NCI-H82 treated with DMSO at 0.1 percent for 48 hours (cell line): Measurements from ENCODE around the gene NOL3.

Source experiments
- DNase-seq: peaks from one replicate; lab custom pipeline; 2025; ENCODE audit not compliant: unreplicated experiment; lab: John Stamatoyannopoulos, UW

NOL3 gene

DNA sequence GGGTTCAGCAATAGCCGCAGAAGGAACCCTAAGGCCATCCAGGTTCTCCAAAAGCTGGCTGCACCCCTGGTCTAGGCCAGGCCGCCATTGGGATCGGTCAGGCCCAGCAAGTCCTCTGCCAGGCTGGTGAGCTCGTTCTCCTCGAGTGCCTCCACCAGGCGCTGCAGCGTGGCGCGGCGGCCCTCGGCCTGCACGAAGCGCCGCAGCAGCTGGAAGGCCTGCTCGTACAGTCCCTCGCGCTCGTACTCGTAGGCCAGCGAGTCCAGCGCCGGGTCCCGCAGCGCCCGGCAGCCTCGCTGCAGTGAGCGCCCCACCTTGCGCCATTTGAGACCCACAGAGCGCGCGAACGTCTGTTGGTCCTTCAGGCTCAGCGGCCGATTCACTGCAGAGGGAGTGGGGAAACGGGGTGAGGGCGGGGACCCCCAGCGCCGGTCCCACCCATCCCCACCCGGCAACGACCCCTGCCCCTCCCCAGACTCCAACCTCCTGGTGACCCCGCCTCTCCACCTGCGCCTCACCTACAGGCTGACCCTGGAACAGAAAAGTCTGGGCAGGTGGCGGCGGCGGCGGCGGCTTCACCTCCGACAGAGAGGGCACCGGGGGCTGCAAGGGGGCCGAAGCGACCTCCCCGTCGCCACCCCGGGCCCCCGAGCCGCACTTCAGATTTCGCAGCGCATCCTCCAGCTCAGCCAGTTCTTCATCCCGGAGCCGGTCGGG lies 15.6 kb upstream of the NOL3 start:
- no peak for DNase-seq

DNA sequence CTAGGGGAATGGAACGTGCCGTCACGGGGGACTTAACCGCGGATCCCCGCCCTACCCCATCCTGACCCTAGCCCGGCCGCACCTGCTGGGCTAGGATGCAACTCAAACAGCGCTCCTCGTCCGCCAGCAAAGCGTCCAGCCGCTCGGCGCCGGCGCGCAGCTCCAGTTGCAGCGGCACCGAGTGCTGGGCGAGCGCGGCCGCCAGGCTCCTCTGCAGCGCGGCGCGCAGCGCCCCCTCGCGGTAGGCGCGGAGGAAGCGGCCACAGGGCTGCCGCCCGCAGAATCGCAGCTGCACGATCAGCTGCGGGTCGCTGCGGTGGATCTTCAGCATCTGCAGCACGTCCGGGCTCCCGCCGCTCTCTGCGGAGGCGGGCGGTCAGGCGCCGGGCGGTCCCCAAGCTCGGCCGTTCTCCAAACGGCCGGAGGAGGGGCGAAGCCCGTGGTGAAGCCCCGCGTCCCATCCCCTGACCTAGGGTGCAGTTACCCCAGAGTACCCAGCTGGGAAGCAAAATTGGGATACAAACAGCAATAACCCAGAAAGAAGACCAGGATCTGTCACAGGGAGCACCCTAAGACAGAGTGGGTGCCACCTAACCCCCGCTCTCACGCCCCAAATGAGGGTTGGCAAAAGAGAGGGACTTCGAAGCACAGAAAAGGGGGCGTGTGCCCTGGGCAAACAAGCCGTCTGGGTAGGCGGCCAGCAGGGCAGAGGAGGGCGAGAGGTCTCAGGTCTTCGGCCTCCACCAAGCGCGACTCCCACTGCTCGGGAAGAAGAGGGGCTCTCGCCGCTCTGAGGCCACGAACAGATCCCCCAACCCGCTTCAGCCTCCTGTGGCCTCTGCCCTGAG lies 14.8 kb upstream of the NOL3 start:
- peak; percentile 8 for DNase-seq

DNA sequence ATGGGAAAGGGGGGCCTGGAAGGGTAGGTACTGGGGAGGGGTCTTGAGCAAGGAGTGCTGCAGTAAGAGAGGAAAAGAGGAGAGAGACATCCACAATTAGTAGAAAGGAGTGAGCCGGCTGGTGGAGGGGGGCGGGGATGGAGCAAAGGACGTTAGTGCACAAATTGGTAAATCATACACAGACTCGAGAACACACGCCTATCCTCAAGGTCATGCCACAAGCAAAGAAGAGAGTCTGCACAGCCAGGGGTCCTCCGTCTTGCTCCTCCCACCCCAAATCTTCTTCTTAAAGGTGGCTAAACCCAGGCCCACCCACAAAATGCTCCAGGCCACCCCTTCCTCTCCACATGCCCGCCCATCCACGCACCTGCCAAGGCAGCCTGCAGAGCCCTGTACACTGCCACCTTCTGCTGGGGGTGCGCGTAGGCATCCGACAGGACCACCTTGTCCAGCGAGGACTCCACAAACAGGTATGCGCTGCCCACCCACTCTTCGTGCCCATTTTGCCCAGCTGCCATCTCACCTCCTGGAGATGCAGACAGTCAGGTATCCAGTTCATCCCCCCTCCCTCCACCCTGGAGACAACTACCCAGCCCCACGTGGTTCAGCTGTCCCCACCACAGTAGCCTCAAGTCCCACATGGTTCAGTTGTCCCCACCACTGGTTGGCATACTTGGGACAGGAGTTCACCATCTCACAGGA lies 14.0 kb upstream of the NOL3 start:
- no peak for DNase-seq

DNA sequence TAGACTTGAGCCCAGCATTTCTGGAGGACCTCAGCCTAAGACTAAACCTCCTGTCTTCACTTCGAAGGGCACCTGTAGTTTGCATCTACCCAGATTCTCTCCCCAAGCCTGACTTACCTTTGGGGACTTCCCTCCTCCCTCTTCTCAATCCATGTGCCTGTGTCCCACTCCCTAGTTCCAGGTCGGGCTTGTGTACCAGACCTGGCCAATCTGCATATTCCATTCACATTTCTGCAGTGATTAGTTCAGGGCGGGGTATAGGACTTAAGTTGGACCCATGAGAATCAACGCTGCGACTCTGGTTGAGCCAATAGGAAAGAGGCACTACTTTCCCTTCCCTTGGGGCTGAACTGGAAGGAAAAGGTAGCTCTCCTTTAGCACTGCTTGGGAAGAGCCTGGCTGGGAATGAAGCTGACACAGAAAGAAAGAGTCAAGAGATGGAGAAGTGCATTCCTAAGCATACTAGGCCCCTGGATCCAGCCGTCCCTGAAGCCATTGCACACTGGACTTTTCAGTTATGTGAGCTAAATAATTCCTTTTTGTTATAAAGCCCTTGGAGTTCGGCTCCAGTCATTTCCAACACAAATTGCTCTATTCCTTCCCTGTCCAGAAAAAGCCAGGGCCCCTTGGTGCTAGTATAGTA lies 13.1 kb upstream of the NOL3 start:
- no peak for DNase-seq

DNA sequence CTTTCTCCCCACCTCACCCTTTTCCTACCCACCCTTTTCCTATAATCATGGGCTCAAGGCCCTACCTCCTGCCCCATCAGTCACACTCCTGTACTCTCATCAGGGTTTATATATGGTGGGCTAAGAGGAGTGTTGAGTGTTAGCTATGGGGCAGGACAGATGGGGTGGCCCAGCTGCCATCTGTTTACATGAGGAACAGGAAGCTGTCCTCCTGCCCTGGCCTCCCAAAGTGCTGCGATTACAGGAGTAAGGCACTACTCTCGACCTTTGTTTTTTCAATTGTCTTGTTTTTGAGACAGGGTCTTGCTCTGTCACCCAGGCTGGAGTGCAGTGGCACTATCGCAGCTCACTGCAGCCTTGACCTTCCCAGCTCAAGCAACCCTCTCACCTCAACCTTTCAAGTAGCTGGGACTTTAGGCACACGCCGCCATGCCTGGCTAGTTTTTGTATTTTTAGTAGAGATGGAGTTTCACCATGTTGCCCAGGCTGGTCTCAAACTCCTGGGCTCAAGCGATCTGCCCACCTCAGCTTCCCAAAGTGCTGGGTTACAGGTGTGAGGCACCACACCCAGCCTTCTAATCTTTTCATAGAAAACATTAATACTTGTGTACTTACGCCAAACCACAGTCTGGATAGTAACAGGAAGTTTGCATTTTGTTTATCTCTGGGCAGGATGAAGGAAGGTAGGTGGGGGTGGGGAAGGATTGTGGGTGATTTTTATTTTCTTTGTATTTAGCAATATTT lies 12.3 kb upstream of the NOL3 start:
- DNase-seq = no peak

DNA sequence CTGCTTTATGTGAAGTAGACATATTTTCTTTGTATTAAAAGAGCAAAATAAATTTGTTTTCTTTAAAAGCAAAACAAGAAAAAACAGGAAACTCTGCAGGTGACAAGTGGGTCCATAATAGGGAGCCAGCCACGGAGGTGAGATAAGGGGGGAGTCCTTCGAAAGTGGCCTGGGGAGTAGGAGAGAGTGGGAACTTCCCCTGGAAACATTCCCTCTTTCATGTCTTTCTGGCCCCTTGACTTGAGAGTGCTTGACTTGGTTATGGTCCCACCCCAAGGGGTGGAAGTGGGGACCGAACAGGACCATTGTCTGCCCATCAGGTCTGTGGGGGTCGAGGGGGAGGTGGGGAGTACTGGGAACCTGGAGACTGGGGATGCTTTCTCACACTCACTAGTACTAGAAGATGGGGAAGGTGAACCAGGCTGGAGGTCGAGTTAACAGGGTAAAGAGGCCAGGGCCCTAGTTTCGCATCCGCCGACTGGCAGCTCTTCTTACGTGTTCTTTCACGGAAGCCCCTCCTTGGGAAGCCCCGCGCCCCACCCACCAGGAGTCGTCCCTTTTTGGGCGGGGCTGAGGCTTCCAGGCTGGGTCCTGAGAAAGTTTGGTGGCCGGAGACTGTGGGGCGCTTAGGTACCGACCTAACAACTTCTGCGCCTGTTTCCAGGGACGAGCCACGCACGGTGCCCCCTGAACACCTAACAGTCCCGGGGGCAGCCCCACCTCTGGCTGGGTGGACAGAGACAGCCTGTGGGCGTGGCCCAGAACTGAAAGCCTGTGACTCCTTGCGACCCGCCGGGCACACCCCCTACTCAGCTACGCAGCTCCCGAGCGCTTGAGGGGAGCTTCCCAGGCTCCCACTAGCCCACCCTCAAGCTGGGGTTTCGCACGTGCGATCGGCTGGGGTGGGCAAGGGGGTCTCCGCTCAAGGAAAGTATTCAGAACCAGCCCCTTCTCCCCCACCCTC lies 11.4 kb upstream of the NOL3 start:
- peak; percentile 4 for DNase-seq

DNA sequence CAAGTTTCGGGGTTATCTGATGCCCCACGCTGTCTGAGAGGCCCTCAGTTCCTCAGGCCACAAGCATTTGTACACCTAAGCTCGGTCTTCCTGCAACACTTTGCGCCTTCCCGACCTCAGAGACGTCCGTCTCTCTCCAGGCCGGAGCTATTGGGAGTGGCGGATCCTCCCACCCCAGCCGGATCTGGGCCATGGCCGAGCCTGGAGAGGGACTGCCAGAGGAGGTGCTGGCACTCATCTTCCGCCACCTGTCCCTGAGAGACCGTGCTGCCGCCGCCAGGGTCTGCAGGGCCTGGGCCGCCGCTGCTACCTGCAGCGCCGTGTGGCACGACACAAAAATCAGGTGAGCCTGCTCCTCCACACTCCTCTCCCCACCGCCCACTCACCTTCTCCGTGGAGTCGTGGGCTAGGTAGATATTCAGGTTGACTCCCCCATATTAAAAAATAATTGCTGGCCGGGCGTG lies 8.7 kb upstream of the NOL3 start:
- DNase-seq = no peak

DNA sequence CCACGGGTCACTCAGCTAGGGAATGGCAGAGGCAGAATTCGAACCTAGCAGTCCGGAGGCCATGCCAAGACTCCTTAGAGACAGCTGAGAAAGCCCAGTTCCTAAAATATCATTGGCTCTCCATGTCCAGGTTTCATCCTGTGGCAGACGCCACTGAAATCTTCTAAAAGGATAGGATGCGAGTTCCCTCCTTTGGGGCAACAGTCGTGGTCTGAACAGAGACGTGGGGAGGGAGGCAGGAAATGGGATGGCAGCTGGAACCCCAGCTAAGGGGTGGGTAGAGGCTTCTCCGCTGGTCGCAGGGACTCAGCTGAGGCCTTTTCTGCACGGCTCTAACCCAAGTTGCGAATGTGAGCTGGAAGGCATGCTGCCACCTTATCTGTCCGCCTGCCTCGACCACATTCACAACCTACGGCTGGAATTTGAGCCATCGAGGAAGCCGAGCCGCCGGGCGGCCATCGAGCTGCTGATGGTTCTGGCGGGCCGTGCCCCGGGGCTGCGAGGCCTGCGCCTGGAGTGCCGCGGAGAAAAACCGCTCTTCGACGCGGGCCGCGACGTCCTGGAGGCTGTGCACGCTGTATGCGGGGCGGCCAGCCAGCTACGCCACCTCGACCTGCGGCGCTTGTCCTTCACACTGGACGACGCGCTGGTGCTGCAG lies 7.7 kb upstream of the NOL3 start:
- no peak for DNase-seq

DNA sequence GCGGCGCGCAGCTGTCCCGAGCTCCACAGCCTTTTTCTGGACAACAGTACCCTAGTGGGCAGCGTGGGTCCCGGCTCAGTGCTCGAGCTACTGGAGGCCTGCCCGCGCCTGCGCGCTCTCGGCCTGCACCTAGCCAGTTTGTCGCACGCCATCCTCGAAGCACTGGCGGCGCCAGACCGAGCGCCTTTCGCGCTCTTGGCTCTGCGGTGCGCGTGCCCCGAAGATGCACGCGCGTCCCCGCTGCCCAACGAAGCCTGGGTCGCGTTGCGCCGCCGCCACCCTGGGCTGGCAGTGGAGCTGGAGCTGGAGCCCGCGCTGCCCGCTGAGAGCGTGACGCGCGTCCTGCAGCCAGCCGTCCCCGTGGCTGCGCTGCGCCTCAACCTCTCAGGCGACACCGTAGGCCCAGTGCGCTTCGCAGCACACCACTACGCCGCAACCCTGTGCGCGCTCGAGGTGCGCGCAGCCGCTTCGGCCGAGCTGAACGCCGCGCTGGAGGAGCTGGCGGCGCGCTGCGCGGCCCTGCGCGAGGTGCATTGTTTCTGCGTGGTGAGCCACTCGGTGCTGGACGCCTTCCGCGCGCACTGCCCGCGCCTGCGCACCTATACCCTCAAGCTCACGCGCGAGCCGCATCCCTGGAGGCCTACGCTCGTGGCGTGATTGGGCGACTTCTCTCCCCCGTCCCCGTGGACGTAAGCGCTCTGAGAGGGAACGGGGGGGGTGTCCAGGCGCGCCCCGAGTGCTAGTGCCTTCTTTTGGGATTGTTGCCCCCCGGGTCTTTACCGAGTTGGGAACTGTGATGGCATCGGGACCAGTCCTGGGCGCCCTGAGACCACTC lies 7.0 kb upstream of the NOL3 start:
- DNase-seq = no peak

DNA sequence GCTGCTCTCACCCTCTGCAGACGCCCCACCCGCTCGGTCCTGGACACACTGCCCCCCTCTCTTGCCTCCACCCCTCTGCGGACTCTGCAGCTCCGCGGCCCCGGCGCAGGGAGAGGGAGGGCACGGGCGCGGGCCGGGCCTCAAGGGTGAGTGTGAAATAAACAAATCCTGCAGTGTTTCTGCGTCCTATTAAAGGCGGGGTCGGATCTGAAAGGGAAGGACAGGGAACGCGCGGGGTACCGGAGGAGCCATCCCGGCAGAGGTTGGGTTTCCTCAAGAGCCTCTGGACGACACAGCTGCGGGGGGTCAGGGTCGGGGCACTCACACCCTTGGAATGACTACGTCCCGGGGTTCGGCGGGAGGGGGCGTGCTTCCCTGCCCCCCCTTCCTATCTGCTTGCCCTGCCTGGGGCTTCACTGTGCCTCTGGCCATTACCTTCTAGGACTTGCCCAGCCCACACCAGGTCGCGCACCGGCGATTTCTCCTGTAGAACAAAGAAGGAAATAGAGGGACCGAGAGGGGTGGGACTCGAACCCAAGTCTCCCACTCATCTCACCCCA lies 6.3 kb upstream of the NOL3 start:
- no peak for DNase-seq

DNA sequence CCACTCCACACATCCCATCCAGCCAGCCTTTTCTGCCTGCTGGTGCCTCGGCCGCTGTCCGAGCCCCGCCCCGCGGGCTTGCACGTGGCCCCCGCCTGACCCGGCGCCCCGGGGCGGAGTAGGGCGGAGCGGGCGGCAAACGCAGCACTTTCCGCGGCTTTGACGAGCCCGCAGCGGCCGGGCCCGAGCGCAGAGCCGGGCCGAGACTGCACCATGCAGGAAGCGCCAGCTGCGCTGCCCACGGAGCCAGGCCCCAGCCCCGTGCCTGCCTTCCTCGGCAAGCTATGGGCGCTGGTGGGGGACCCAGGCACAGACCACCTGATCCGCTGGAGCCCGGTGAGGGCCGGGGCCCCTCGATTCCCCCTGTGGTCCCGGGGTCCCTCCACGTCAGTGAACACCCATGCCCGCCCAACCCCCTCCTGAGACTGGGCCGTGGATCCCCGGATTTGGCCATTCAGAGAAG lies 5.7 kb upstream of the NOL3 start, which contains the start of gene HSF4:
Gene HSF4 (plus strand): TSS at position 147 of the 463 bp plus-strand sequence. CDS start 67 bp downstream, at position 214.
- DNase-seq = no peak

DNA sequence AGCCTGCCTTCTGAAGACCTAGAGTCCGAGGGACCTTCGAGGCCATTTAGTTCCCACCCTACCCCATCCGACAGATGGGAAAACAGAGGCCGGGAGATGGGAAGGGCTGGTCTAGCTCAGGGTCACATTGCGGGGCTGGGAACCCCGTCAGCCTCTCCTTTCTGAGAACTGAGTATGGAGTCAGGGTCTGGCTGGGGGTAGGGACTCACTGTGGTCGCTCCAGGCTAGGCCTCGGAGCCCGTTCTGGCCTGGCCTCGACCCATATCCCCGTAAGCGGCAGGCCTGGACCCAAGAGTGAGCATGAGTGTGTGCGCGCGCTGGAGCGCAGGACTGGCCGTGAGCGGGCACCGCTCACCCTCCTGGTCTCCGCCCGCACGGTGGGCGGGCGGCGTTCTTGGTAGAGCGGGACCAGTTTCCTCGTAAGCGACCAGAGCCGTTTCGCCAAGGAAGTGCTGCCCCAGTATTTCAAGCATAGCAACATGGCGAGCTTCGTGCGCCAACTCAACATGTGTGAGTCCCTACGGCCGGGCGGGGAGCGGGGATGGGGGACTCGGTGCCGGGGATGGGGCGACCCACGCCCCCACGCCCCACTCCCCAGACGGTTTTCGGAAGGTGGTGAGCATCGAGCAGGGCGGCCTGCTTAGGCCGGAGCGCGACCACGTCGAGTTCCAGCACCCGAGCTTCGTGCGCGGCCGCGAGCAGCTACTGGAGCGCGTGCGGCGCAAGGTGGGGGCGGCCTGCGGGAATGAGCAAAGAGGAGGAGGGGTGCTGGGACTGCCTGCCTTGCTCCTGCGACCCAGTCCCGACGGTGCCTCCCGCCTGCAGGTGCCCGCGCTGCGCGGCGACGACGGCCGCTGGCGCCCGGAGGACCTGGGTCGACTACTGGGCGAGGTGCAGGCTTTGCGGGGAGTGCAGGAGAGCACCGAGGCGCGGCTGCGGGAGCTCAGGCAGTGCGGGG lies 4.9 kb upstream of the NOL3 start:
- DNase-seq = no peak

DNA sequence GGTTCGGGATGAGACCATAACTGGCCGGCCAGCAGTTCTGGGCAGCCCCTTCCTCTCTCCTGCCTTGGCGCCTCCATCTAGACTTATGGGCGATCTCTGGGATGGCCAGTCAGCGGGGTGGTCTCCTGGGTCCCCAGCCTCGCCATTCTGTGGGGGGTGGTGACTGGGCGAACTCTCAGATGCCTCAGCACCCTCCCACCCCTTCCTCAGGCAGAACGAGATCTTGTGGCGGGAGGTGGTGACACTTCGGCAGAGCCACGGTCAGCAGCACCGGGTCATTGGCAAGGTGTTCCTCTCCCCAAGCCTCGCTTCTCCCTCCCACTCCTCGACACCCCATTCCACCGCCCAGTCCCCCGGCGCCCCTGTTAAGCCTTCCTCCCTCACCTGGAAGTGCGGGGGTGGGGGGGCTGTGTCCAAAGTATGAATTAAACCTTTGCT lies 4.2 kb upstream of the NOL3 start:
- DNase-seq = no peak

DNA sequence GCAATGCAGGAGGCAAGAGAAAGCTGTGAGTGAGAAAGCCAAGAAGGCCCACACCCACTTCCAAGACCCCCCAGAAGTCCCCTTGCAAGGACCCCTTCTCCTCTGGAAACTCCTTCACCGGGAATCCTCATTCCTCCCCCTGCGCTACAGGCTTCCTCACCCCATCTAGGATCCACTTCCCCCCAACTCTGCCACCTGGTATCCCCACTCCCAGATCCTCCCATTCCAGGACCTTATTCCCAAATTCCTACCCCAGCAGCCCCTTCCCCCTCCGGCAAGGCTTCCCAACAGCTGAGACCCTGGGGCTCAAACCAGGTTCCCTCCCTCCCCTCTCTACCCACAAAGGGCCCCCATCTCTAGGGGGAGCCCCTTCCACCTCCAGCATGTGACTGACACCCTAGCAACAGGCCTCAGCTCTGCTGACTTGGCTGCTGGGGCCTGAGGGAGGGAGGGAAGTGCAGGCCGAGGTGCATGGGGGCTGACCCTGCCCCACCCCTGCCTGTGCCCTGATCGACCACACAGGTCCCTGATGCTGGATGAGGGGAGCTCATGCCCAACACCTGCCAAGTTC lies 3.7 kb upstream of the NOL3 start:
- DNase-seq = no peak

DNA sequence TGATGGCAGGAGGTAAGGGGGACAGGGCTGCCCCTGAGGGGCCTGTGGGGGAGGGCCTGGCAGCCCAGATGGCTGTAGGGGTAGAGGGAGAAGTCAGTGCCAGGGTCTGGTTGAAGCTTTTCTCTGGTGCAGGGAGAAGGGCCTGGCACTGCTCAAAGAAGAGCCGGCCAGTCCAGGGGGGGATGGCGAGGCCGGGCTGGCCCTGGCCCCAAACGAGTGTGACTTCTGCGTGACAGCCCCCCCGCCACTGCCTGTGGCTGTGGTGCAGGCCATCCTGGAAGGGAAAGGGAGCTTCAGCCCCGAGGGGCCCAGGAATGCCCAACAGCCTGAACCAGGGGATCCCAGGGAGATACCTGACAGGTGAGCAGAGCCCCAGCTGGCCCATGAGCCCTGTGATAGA lies 2.8 kb upstream of the NOL3 start:
- no peak for DNase-seq

DNA sequence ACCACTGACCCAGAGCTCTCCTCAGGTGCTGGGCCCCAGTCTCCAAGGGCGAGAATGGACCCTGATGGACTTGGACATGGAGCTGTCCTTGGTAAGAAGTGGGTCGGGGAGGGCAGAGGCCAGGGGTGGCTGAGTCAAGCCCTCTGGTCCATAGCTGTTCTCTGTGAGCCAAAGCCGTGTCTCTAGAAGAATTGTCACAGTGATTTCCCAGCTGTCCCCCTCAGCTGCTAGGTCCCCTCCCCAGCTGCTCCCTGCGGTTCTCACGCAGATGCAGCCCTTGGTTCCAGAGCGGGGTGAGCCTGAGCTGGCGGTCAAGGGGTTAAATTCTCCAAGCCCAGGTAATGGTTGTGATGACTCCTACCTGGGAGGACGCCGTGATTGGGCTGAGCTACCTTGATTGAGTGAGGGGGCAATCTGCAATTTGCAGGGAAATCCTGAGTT lies 1.3 kb upstream of the NOL3 start:
- DNase-seq = no peak
